DMS 273 (cell line): ENCODE data around the gene DLGAP1.
"Not testable (repeated sequence)": the region's sequence is repeated elsewhere in the genome, so short reads cannot be mapped to it uniquely, and the experiment has no call there.

Experiments used
- DNase-seq: peaks from one replicate; lab custom pipeline; 2025; ENCODE audit not compliant: unreplicated experiment; lab: John Stamatoyannopoulos, UW

Gene DLGAP1

DNA sequence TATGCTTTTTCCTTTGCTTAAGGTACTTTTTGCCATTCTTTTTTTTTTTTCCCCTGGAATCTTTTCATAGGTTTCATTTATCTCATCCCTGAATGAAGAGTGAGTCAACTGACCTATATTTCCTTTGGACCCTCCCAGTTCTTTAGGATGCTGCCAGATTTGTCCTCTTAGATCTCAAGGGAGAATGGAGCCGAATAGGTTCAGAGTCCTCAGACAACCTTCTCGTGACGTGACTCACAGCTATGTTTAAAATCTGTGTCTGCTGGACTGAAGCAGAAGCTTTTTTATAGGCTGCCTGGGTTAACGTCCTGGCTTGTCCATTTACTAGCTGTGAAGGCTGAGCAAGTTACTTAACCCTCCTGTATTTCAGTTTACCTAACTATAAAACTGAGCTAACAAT is 358.6 kb downstream of the DLGAP1 start:
- DNase-seq = no peak

DNA sequence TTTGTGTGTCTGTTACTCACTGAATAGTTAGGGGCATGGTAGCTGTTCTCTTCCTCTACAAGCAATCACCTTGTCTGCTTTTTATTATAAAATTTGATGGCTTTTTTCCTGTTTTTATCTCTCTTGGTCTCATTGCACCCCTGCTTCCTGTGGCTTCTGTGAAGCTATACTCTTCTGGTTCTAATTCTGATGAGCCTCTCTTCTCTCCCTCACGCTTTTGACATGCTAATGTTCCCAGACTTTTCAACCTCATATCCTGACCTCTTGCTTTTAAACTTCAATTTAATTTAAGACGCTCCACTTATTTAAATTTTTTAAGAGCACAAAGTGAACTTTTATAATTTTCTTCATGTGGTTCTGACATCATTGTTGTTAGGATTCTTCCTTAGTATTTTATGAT is 361.4 kb downstream of the DLGAP1 start:
- no peak for DNase-seq

DNA sequence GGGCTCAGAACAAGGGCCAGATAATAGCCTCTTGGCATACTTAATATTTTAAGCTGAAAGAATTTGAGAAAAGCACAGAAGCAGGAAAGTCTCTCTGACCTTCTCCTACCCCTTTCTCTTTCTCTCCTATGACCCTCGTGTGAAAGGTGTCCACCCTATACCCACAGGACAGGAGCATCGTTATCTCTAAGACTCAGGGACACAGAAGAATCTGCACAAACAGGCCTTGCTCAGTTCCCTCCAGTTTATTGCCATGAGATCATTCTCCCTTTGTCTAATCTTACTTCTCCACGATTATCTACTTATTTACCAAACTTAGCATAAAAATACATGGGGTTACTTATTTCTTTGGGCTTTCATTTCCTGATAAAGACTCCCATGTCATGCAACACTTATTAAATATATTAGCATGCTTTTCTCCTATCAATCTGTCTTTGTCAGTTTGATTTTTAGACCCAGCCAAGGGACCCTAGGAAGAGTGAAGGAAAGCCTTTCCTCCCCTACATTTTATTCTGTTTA is 370.7 kb downstream of the DLGAP1 start:
- DNase-seq = no peak

DNA sequence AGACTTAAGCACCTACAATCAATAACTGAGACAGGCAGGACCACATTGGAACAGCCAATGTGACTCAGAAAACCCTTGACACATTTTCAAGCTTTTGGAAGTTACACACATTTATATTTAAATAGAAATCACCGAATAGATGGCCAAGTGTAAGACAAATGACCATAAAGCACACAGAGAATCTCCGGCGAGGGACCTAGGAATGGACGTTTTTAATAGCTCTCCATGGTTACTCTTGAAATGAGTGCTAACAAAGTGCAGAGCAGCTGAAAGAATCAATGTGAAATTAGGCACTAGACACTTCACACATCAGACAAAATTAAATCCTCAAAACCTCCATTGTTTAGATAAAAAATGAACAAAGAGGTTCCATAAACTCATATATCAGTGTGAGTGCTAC is 376.9 kb downstream of the DLGAP1 start:
- no peak for DNase-seq

DNA sequence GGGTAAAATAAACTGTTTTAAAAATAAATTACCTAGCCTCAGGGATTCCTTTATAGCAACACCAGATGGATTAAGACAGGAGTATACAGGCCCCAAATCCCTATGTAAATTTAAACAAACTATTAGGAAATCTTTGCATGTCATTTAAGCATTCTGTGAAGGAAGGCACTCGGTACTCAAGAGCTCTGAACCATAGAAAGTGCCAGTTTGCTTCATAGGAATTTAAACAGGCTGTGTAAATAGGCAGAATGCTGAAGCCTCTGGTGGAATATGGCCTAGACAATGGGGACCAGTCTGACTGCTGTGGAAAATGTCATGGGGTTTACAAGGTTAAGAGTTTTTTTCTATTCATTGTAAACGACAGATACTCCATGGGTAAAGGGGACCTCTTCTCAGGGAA is 377.4 kb downstream of the DLGAP1 start:
- DNase-seq = no peak

DNA sequence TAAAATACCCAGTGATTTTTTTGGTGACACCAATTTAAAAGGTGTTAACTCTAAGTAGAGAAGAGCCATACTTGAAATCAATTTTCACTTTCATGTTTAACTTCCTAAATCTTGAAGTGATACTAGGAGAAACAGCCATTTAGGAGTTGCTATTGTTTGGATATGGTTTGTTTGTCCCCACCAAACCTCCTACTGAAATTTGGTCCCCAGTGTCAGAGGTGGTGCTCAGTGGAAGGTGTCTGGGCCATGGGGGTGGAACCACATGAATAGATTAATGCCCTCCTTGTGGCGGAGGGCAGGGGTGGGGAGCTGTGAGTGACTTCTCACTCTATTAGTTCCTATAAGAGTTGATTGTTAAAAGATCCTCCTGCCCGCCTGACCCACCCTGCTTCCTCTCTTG is 377.9 kb downstream of the DLGAP1 start:
- no peak for DNase-seq

DNA sequence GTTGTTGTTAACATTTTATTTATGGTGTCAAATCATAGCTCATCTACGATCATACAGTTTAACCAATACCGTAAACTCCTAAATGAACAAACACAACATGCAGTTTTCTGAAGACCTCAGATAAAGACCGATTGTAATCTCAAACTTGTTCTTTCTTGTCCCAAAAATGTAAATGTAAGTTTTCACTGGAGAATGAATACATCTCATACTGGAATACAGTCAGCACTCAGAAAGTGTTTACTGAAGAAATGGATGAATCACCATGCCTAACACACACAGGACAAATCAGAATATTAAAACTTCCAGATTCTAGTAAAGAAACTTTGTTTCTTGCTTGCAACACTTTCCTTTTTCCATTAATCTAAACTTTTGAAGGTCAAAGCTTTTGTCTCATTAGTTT is 380.5 kb downstream of the DLGAP1 start:
- no peak for DNase-seq

DNA sequence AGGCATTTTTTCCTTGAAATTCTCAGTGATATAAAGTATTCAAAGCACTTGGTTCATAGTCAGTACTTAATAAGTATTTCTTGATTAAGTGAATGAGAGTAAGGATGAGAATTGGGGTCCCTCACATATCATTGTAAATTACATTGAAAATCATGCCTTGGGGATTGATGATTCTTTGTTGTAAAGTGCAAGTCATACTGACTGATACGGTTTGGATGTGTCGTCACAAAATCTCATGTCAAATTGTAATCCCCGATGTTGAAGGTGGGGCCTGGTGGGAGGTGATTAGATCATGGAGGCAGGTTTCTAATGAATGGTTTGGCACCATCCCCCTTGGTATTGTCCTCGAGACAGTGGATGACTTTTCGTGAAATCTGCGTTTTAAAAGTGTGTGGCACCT is 385.9 kb downstream of the DLGAP1 start:
- DNase-seq = no peak

DNA sequence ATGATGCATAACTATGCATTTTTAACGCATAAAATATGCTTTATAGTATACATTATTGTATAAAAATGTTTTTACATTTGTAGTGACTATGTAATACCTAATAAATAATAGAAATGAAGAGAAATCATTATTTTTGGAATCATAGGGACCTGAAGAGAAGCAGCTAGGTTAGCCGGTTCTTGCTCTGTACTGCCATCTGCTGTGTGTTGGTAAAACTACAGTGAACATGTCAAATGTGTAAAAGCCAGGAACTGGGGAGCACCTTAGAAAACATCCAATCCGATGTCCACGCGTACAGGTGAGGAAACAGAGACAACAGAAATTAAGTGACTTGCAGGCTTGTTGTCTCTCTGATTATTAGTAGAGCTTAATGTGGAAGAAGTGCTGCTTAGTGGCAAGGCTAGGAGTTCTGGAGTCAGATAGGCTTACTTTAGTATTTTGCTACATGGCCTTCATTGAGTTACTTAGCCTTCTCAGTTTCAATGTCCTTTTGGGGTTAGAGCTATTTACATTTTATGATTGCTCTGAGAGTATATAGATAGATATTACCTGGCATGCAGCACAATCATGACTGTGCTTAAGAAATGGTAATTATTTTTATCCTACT is 386.5 kb downstream of the DLGAP1 start:
- peak; percentile 72 for DNase-seq

DNA sequence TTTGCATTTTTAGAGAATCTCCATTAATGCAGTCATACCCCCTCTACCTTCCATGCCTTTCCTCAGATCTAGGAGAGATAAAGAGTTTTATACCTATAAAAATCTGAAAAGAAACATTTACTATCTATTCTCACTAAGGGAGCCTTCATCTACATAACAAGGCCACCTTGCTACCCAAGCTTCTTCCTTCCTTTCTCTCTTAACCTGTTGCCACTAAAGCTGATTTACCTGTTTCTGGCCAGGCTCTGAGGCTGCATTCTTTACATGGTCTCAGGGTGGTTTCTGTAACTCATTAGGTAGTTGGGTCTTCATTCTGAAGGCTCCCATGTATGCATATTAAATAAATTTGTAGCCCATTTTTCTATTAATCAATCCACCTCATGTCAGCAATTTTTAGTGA is 391.6 kb downstream of the DLGAP1 start:
- no peak for DNase-seq

DNA sequence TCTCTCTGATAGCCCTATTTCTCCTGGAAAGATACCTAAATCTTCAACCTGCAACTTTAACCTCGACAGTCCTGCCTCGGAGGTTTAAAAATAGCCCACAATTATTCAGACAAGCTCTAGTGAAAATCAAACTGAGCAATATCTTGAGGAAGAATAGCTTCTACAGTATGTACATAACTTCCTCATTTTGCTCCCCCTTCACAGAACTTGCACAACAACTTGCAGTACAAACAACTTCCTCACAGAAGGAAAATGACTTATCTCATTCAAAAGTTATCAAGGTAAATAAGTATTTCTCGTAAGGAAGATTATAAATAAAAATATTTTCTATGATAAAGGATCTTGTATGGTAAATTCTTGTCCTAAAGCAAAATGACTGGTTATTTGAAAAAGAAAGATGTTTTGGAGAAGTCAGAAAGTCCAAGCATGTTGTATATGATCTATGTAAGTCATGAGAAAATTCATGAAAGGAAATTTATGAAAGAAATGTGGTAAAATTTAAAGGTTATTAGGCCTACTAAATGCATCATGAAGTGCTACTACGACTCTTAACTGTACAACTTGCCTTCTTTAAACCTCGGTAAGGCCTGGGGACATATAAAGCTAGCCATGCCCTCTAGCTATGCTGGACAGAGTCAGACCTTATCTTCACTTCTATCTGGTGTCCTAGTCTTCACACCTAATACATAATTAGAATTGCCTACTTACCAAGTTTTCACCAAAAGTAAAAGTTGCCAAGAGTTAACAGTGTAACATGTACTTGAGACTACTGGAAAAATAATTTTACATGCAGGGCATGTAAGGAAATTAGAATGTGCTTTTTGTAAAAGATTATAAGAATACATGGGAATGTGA is 394.5 kb downstream of the DLGAP1 start:
- no peak for DNase-seq

DNA sequence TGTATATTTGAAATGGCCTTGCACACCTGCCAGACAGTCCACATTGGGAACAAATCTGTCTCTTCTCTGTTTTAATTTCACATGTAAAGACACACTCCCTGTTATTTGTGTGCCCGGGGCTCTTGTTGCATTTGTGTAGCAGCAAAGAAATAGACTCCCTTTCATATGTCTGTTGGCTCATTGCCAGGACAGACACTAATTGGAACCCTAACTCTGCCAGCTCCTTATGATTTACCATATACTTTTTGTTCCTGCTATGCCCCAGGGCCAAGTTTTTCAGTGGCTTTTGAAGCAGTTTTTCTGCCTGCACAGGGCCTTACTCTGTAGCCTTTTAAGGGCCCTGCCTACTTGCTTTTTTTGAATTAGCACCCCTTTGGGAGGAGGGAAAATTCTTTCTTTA is 396.9 kb downstream of the DLGAP1 start:
- DNase-seq = peak; percentile 5

DNA sequence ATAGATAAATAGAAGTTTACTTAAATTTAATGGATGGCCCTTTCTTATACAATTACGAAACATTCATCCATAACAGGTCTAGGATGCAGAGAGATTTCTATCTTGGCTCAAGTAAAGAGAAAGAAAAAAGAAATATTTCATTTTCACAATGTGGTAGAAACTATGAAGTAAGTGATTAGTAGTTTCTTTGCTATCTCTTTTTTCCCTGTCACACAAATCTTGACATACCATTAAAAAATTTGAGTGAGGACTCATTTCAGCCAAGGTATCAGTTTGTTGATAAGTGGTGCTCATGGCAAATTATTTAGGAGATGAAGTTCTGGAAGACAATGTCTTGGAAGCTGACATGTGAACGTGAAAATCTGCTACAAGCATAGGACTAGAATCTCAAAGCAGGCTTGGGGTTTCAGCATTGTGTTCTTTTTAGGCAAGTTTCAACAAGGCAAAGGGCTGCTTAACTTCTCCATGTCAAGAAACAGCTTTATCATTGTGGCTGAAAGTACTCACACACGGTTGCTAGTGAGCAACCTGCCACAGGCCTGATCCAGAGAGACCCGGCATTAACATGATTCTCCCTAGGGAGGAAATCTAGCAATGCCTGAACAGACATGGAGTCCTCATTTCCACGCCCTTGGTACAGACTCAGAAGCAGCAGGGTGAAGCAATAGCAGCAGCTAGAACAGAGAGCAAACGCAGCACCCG is 414.6 kb downstream of the DLGAP1 start:
- peak; percentile 23 for DNase-seq

DNA sequence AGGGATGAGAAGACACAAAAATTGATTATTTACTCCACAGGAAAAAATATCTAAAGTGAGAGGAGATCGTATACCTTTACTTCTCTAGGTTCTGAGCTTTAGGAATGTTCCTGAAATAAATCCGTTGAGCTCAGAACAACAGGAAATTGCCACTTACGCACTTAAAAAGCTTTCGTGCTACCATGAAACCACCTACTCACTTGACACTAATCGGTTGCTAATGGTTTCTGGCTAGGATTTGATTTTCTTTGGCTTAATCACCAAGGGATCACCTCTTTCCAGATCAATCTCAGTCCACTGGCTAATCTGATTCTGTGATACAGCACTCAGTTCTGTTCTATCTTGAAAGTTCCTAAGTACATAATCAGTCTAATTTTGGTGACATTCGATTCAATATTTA is 419.6 kb downstream of the DLGAP1 start:
- no peak for DNase-seq

DNA sequence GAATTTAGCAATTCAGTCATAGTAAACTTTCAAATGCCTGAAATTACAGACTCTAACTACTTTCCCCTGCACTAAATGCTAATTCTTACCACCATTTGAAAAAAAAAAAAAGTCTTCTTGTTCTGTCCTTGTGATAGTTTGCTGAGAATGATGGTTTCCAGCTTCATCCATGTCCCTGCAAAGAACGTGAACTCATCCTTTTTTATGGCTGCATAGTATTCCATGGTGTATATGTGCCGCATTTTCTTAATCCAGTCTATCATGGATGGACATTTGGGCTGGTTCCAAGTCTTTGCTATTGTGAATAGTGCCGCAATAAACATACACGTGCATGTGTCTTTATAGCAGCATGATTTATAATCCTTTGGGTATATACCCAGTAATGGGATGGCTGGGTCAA is 420.3 kb downstream of the DLGAP1 start:
- not testable (repeated sequence) for DNase-seq

DNA sequence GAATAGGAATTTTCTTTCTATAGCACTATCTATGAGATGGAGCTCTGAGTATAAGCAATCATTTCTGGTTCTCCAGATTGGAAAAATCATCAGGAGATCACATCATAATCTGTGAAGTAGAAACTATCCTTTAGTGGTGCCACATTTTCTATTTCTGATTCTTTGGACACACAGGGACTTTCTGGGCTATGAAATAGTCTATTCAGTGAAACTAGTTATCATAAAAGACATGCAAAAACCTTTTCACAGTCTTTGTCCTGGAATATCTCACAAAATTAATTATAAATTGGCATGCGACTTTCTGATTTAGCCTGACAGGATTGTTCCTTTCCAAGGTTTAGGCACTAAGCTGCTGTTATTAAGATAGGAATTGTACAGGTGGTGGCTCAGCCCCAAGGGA is 428.6 kb downstream of the DLGAP1 start:
- no peak for DNase-seq

DNA sequence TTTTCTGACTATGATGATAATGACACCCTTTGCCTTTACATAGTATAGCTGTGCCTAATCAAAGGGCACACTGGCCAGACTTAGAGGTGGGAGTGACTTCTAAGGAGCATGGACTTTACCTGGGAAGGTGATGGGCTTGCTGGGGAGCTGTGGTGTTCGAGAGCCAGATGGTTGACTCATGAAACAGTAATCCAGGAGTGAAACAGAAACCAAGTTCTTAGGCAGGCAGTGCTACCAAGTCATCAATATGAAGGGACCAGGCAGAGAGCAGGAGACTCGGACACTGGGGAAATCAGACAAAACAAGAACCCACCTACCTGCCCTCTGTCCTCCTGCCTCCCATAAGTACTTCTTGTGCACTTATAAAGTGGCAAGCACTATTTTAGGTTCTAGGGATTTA is 430.4 kb downstream of the DLGAP1 start:
- no peak for DNase-seq

DNA sequence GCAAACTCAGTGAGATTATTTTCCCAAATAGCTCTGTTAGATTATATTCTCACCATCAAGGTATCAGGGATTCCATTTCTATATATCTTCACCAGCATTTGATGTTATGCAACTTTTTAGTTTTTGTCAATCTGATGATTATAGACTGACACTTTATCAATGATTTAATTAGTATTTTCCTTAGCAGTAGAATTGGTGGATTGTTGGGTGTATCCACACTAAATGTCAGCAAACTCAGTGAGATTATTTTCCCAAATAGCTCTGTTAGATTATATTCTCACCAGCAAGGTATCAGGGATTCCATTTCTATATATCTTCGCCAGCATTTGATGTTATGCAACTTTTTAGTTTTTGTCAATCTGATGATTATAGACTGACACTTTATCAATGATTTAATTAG is 432.4 kb downstream of the DLGAP1 start:
- not testable (repeated sequence) for DNase-seq

DNA sequence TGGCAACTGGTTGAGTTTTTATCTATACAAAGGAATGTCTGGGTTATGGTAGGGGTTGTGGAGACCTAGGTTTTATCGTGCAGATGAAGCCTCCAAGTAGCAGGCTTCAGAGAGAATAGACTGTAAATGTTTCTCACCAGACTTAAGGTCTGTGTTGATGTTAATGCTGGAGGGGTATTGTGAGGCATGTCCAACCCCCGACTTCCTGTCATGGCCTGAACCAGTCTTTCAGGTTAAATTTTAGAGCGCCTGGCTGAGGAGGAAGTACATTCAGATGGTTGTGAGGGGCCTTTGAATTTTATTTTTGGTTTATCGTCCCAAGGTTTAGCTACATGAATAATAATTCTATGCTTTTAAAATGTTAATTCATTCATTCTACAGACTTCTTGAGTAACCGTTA is 435.1 kb downstream of the DLGAP1 start:
- DNase-seq = no peak

DNA sequence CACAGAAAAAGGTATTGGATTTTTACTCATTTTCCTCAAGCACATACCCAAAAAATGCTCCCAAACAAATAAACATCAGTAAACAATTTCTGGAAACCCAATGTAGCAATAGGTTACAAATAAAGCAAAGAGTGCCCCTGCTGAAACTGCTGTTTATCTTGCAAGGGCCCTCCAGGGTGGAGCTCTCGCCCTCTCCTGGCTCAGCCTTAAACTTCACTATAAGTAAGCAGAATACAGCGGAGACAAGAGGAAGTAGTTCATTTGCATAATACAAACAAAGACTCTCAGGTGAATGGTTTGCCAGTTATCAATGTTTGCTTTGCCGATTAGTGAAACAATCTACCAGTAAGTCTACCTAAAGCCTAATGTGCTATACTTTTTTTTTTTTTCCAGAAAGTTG is 437.6 kb downstream of the DLGAP1 start:
- DNase-seq = peak; percentile 41

DNA sequence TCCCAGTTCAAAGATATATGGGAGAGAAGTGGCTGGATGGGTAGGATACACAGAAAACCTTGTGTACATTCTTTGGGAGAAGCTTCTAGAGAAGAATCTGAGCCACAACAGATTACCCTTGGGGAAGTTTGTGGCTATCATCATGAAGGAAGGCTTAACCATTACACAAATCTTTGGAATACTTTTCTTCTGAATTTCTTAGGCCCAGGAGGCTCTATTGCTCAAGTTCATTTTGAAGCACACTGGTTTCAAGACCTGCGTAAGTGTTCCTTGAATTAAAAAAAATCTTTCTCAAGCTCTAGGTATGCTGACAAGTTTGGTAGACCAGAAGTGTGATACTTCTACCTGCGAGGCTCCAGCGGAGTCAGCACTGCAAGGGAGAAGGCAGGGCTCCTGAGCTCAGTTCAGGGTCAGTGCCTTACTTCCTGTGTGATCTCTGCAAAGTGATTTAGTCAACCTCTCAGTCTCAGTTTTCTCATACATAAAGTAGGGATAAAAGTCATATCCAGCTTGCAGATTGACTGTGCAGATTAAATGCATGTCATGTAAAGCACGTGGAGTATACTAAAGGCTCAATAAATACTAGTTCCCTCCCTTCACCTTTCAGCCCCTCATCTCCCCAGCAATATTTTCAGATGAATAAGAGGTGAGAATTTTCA is 438.6 kb downstream of the DLGAP1 start:
- no peak for DNase-seq
